H1 (cell line): Measurements from ENCODE around the gene RIGI. TPM values are rescaled to one million over a fixed set of nuclear protein-coding genes. Genes with fewer than 3 reads are reported as not detected.

Experiments used
- CTCF ChIA-PET: fragments of 300-600 bp; sonication (Branson Sonifier 250); formaldehyde crosslinking; loops from one replicate; lab custom pipeline; 2021; ENCODE audit not compliant: partially characterized antibody; lab: Charles Lee
- POLR2A ChIA-PET: fragments of 300-600 bp; sonication (Branson Sonifier 250); formaldehyde crosslinking; loops from one replicate; lab custom pipeline; 2021; ENCODE audit warnings: inconsistent platforms; ENCODE audit not compliant: partially characterized antibody; lab: Charles Lee
- DNase-seq, 2 experiments: peaks; one replicate each; pipeline versions ENCODE4 v3.0.0 to v3.0.0-alpha.2; 2010 to 2022; ENCODE audit warnings: low spot score in 2 of 2, low read depth in 1 of 2, mixed read lengths in 1 of 2
- FAIRE-seq: peaks from 2 replicates; lab custom pipeline; 2011; peaks lifted over from hg19 to GRCh38; lab: Jason Lieb, UNC
- H2AFZ ChIP-seq: 2 replicates; pipeline ENCODE4 v1.8.1; 2012; ENCODE audit warnings: low read length, inconsistent platforms
- H2AK5ac ChIP-seq: 2 replicates; pipeline ENCODE4 v1.6.1; 2013; ENCODE audit warnings: low read depth, low read length
- H2BK120ac ChIP-seq: replicated peaks from 2 replicates; pipeline ENCODE3; 2013; ENCODE audit warnings: low read depth, low read length, inconsistent platforms
- H2BK12ac ChIP-seq: 2 replicates; pipeline ENCODE4 v1.6.1; 2013; ENCODE audit warnings: low read depth, low read length
- H2BK15ac ChIP-seq: 2 replicates; pipeline ENCODE4 v1.6.1; 2013; ENCODE audit warnings: low read length
- H2BK20ac ChIP-seq: 2 replicates; pipeline ENCODE4 v1.6.1; 2013; ENCODE audit warnings: low read length
- H2BK5ac ChIP-seq: 2 replicates; pipeline ENCODE4 v1.6.1; 2013; ENCODE audit warnings: low read depth, low read length
- H3K14ac ChIP-seq: 2 replicates; pipeline ENCODE4 v1.6.1; 2013; ENCODE audit warnings: inconsistent platforms; ENCODE audit not compliant: insufficient read length
- H3K18ac ChIP-seq: 2 replicates; pipeline ENCODE4 v1.6.1; 2013; ENCODE audit warnings: low read length; ENCODE audit errors: extremely low read depth
- H3K23ac ChIP-seq: 2 replicates; pipeline ENCODE4 v1.6.1; 2013; ENCODE audit warnings: inconsistent platforms; ENCODE audit not compliant: insufficient read length
- H3K23me2 ChIP-seq: 2 replicates; pipeline ENCODE4 v1.6.1; 2013; ENCODE audit warnings: low read depth, low read length
- H3K27ac ChIP-seq: 2 replicates; pipeline ENCODE4 v1.6.1; 2011; ENCODE audit warnings: low read depth, low read length, inconsistent platforms
- H3K27me3 ChIP-seq, 4 experiments: replicated peaks in 1 of 4; 1 replicate in 1 of 4; 2 replicates in 3 of 4; pipeline versions ENCODE4 v1.6.1 to v1.8.1; 2011 to 2013; ENCODE audit warnings: low read length in 3 of 4, mild to moderate bottlenecking in 3 of 4, inconsistent platforms in 2 of 4, mixed read lengths in 2 of 4, moderate library complexity in 1 of 4; ENCODE audit not compliant: control insufficient read depth in 3 of 4, insufficient read depth in 3 of 4; ENCODE audit errors: extremely low read depth in 1 of 4
- H3K36me3 ChIP-seq, 4 experiments: 2 replicates each; pipeline versions ENCODE4 v1.6.1 to v1.8.1; 2011 to 2013; ENCODE audit warnings: mild to moderate bottlenecking in 4 of 4, low read length in 3 of 4, moderate library complexity in 2 of 4, control low read depth in 1 of 4, inconsistent platforms in 1 of 4; ENCODE audit not compliant: insufficient read depth in 4 of 4, control insufficient read depth in 2 of 4
- H3K4ac ChIP-seq: replicated peaks from 2 replicates; pipeline ENCODE3; 2013; ENCODE audit warnings: low read length, low read depth, mixed read lengths, inconsistent platforms; ENCODE audit not compliant: insufficient read length
- H3K4me1 ChIP-seq, 4 experiments: replicated peaks in 1 of 4; 1 replicate in 1 of 4; 2 replicates in 3 of 4; pipeline versions ENCODE4 v1.6.1 to v1.8.1; 2011 to 2013; ENCODE audit warnings: low read length in 3 of 4, inconsistent platforms in 2 of 4, mixed read lengths in 1 of 4; ENCODE audit not compliant: insufficient read depth in 4 of 4, control insufficient read depth in 3 of 4
- H3K4me2 ChIP-seq, 2 experiments: 2 replicates each; pipeline versions ENCODE4 v1.6.1 to v1.8.1; 2011 to 2013; ENCODE audit warnings: low read depth in 2 of 2, low read length in 2 of 2, control low read depth in 1 of 2, inconsistent platforms in 1 of 2, mild to moderate bottlenecking in 1 of 2; ENCODE audit not compliant: insufficient read depth in 1 of 2
- H3K4me3 ChIP-seq, 4 experiments: fragments of 200-600, 300-600 bp in 1 of 4; sonication (generic), shearing (Covaris generic), sonication (Bioruptor Twin) in 1 of 4; 2 replicates each; pipeline versions ENCODE4 v1.5.1 to v1.8.1; 2011 to 2016; ENCODE audit warnings: low read length in 4 of 4, low read depth in 3 of 4, control low read depth in 2 of 4, inconsistent platforms in 2 of 4, mild to moderate bottlenecking in 2 of 4, mixed read lengths in 1 of 4, moderate library complexity in 1 of 4; ENCODE audit not compliant: insufficient read depth in 2 of 4; ENCODE audit errors: extremely low read depth in 1 of 4
- H3K56ac ChIP-seq: replicated peaks from 2 replicates; pipeline ENCODE3; 2013; ENCODE audit warnings: low read depth, mild to moderate bottlenecking, mixed read lengths, low read length, inconsistent platforms; ENCODE audit not compliant: insufficient read length
- H3K79me1 ChIP-seq: 2 replicates; pipeline ENCODE4 v1.6.1; 2013; ENCODE audit warnings: low read depth, low read length, control low read depth
- H3K79me2 ChIP-seq, 2 experiments: 2 replicates each; pipeline versions ENCODE4 v1.6.1 to v1.8.1; 2012 to 2013; ENCODE audit warnings: low read length in 2 of 2, mild to moderate bottlenecking in 2 of 2, inconsistent platforms in 1 of 2; ENCODE audit not compliant: insufficient read depth in 2 of 2, control insufficient read depth in 1 of 2
- H3K9ac ChIP-seq, 4 experiments: replicated peaks in 1 of 4; 1 replicate in 1 of 4; 2 replicates in 3 of 4; pipeline versions ENCODE4 v1.6.1 to v1.8.1; 2011 to 2013; ENCODE audit warnings: low read depth in 3 of 4, low read length in 3 of 4, control low read depth in 2 of 4, mild to moderate bottlenecking in 2 of 4, moderate library complexity in 2 of 4, inconsistent platforms in 1 of 4; ENCODE audit errors: extremely low read depth in 1 of 4
- H3K9me3 ChIP-seq, 2 experiments: 2 replicates each; pipeline versions ENCODE4 v1.6.1 to v1.8.1; 2012 to 2013; ENCODE audit warnings: mild to moderate bottlenecking in 2 of 2, moderate library complexity in 2 of 2, control low read depth in 1 of 2, inconsistent platforms in 1 of 2, low read depth in 1 of 2, low read length in 1 of 2, mixed read lengths in 1 of 2; ENCODE audit not compliant: insufficient read depth in 2 of 2
- H4K20me1 ChIP-seq, 2 experiments: replicated peaks in 1 of 2; 2 replicates each; pipeline versions ENCODE3 to v1.8.1; 2011 to 2013; ENCODE audit warnings: inconsistent platforms in 2 of 2, low read length in 2 of 2, mild to moderate bottlenecking in 1 of 2; ENCODE audit not compliant: insufficient read depth in 2 of 2, control insufficient read depth in 1 of 2
- H4K5ac ChIP-seq: 2 replicates; pipeline ENCODE4 v1.6.1; 2013; ENCODE audit warnings: low read length, low read depth, mixed read lengths, inconsistent platforms; ENCODE audit not compliant: insufficient read length
- H4K8ac ChIP-seq: 2 replicates; pipeline ENCODE4 v1.8.0; 2013; ENCODE audit warnings: mild to moderate bottlenecking, moderate library complexity, low read length, inconsistent platforms; ENCODE audit not compliant: insufficient read depth; ENCODE audit errors: extremely low read depth
- H4K91ac ChIP-seq: replicated peaks from 2 replicates; pipeline ENCODE3; 2013; ENCODE audit warnings: low read length, mixed read lengths, inconsistent platforms; ENCODE audit not compliant: insufficient read length
- CTBP2 ChIP-seq: IDR thresholded peaks from 2 replicates; pipeline ENCODE4 v1.7.0; 2011; ENCODE audit warnings: borderline replicate concordance, mild to moderate bottlenecking, moderate library complexity, mixed read lengths, low read length; ENCODE audit not compliant: insufficient read depth, insufficient read length
- PHF8 ChIP-seq: fragments of 200-600 bp; sonication (generic); conservative IDR thresholded peaks from 2 replicates; pipeline ENCODE4 v1.7.1; 2012; ENCODE audit warnings: low read depth, mild to moderate bottlenecking, inconsistent platforms, low read length, moderate library complexity
- WGBS, 2 experiments: shearing (Covaris generic) in 1 of 2; methylation state at CpG; one replicate each; pipeline versions ENCODE4 v1.1.6 to v1.1.7; 2013 to 2015; ENCODE audit warnings: low lambda C conversion rate in 2 of 2, mixed read lengths in 2 of 2, inconsistent platforms in 1 of 2, low coverage in 1 of 2, missing lambda C conversion rate in 1 of 2; ENCODE audit not compliant: insufficient replicate concordance in 2 of 2, insufficient coverage in 1 of 2, insufficient read length in 1 of 2; ENCODE audit errors: extremely low coverage in 1 of 2, missing lambda C conversion rate in 1 of 2; 5-methylcytosine and 5-hydroxymethylcytosine counted together
- polyA plus RNA-seq, 7 experiments: library from polyadenylated mRNA; depleted of rRNA in 3 of 7; stranded (reverse) in 5 of 7; unstranded in 2 of 7; fragments of >200 nt in 5 of 7; fragments of 200-250 nt in 2 of 7; gene quantifications; 1 replicate in 5 of 7; 2 replicates in 1 of 7; 4 replicates in 1 of 7; pipeline versions ENCODE4 v1.2.1 to v1.2.3, GENCODE V29; 2011 to 2013; ENCODE audit warnings: missing spikeins in 2 of 7, mixed read lengths in 2 of 7
- total RNA-seq: library from RNA; stranded (reverse); fragmentation: NEBNext Ultra II Directional; extraction: Animal tissue kit (Norgen Biotek cat#: 25700); gene quantifications from 2 replicates; pipeline ENCODE4 v1.2.1, GENCODE V29; 2021

The RIGI gene
- total and polyA plus RNA-seq, 2 of the 8 experiments (the other 6 are each of a cell fraction or from before 2014, with no cell fraction given): 3.1 to 6.7 TPM

- no peak overlapping the region for H3K23ac ChIP-seq
- TF ChIP-seq CTBP2 (no peak), PHF8 (no peak)
Observed at GRCh38 chr9:32570262-32570661, 44.3 kb upstream of the RIGI start.

More at GRCh38 chr9:32570262-32570661, 44.3 kb upstream of the RIGI start:
- no peak overlapping the region for H3K18ac ChIP-seq
- H3K9ac ChIP-seq: no peak overlapping the region
- H3K4me3 ChIP-seq: no peak overlapping the region
- no peak overlapping the region for H3K27ac ChIP-seq
- ChIA-PET CTCF (no interaction called here), POLR2A (no interaction called here)
- H3K36me3 ChIP-seq: peaks cover 0 to 13% (median 8%) of the 10 kb centered on the region in 4 experiments; a peak in 5 of 8 replicates
- no peak overlapping the region for H2BK15ac ChIP-seq
- H4K20me1 ChIP-seq: peaks cover 0 to 8% of the 10 kb centered on the region in 2 experiments
- DNase-seq: no peak
- H3K9me3 ChIP-seq: no peaks in the 10 kb centered on the region
- H2AK5ac ChIP-seq: no peak overlapping the region
- no peak overlapping the region for H4K91ac ChIP-seq
- H3K14ac ChIP-seq: no peak overlapping the region
- no peak overlapping the region for H2BK12ac ChIP-seq
- WGBS, 2 experiments: 84% methylated on average over 4 of the region's 4 CpGs; no CpG with 5 or more reads in 1 of the 2 experiments
- H3K4me2 ChIP-seq: no peak overlapping the region
- no peak overlapping the region for H4K5ac ChIP-seq
- no peaks in the 10 kb centered on the region for H3K27me3 ChIP-seq
- H2BK5ac ChIP-seq: no peak overlapping the region
- no peak for FAIRE-seq
- H2AFZ ChIP-seq: no peak overlapping the region
- peaks cover 0 to 4% (median under 1%) of the 10 kb centered on the region in 4 experiments; a peak in 2 of 7 replicates for H3K4me1 ChIP-seq
- no peak overlapping the region for H2BK20ac ChIP-seq
- peaks cover 6% of the 10 kb centered on the region for H3K23me2 ChIP-seq
- H3K79me1 ChIP-seq: peaks cover 4% of the 10 kb centered on the region; the same call in 1 of the 2 replicates
- no peak overlapping the region for H3K4ac ChIP-seq
- no peak overlapping the region for H3K56ac ChIP-seq
- H2BK120ac ChIP-seq: no peak overlapping the region
- H4K8ac ChIP-seq: no peak overlapping the region
- H3K79me2 ChIP-seq: peaks cover 4 to 33% of the 10 kb centered on the region in 2 experiments; a peak in 3 of 4 replicates
